Body of pancreas (tissue), 4 donors: ENCODE data around the gene SUPT3H.

Experiments used
- POLR2A ChIP-seq, 3 donors: fragments of 450-650 bp; IDR thresholded peaks; one replicate each; pipeline ENCODE4 v1.6.1; 2016; ENCODE audit warnings: antibody characterized with exemption in 3 of 3, mild to moderate bottlenecking in 2 of 3
- TF ChIP-seq, protein P1 (sequence below), 7 experiments: fragments of 450-650 bp in 4 of 7; fragments of 200-600 bp in 3 of 7; sonication (generic) in 3 of 7; IDR thresholded peaks; one replicate each; pipeline ENCODE4 v1.5.1; 2016 to 2019; ENCODE audit warnings: antibody characterized with exemption in 7 of 7

DNA sequence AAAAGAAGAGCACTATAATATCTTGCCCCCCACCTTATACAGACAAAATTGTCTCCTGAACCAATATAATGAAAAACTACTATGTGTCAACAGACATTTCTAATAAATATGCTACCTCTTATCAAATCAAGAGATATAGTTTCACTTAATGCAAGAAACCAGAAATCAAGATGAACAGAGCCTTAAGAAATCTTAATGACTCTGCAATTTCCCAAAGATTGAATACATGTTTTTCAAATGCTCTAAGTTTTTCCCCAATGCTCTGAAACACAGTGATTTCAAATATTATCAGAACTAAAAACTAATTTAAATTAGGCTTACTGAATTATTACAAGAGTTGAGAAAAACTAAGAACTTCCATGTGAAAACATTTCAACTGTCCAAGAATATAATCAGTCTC, 13.3 kb downstream of the SUPT3H start:
- TF ChIP-seq POLR2A (IDR thresholded peaks at IDR 0.05): no peak
- TF ChIP-seq, protein P1, sequence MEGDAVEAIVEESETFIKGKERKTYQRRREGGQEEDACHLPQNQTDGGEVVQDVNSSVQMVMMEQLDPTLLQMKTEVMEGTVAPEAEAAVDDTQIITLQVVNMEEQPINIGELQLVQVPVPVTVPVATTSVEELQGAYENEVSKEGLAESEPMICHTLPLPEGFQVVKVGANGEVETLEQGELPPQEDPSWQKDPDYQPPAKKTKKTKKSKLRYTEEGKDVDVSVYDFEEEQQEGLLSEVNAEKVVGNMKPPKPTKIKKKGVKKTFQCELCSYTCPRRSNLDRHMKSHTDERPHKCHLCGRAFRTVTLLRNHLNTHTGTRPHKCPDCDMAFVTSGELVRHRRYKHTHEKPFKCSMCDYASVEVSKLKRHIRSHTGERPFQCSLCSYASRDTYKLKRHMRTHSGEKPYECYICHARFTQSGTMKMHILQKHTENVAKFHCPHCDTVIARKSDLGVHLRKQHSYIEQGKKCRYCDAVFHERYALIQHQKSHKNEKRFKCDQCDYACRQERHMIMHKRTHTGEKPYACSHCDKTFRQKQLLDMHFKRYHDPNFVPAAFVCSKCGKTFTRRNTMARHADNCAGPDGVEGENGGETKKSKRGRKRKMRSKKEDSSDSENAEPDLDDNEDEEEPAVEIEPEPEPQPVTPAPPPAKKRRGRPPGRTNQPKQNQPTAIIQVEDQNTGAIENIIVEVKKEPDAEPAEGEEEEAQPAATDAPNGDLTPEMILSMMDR (IDR thresholded peaks at IDR 0.05): no peak
